Mucosa of stomach (tissue), 1 donor: Measurements from ENCODE around the gene PAPPA2.

ENCODE experiments used
- H3K27me3 ChIP-seq: one replicate; pipeline ENCODE4 v1.7.0; 2013; ENCODE audit warnings: mild to moderate bottlenecking, low read length; ENCODE audit not compliant: control insufficient read depth, insufficient read depth
- H3K36me3 ChIP-seq: one replicate; pipeline ENCODE4 v1.7.0; 2013; ENCODE audit warnings: low read length; ENCODE audit not compliant: control insufficient read depth, insufficient read depth
- H3K4me1 ChIP-seq: one replicate; pipeline ENCODE4 v1.7.0; 2013; ENCODE audit warnings: mild to moderate bottlenecking, low read length; ENCODE audit not compliant: control insufficient read depth, insufficient read depth
- H3K4me3 ChIP-seq: one replicate; pipeline ENCODE4 v1.7.0; 2013; ENCODE audit warnings: low read length
- H3K9ac ChIP-seq: one replicate; pipeline ENCODE4 v1.7.0; 2013; ENCODE audit warnings: mild to moderate bottlenecking, low read length, moderate library complexity
- H3K9me3 ChIP-seq: one replicate; pipeline ENCODE4 v1.7.0; 2013; ENCODE audit warnings: mild to moderate bottlenecking, low read length, moderate library complexity; ENCODE audit not compliant: control insufficient read depth
- donor health status: Pancreatic carcinoma.

PAPPA2 gene

DNA sequence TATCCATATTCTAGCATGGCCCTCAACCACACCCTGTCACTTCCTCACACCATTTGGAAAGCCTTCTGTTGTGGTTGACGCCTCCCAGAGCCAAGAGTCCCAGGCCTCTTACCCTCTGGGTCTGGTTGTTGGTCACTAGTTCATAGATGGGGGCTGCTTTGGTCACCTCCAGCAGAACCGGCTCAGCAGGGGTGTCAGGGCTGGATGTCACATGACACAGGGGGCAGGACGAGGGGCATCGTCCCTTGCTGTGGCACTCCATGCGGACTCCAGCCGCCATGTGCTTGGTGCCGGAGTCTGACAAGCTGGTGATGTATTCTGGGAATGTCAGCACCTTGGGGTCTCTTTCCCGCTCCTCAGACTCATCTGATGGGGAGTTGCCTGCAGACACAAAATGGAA is 431.5 kb downstream of the PAPPA2 start:
- Histone ChIP-seq H3K9me3 (no peaks in the 10 kb centered on the region), H3K36me3 (no peaks in the 10 kb centered on the region)

More for the DNA sequence above, 431.5 kb downstream of the PAPPA2 start:
- Histone ChIP-seq H3K4me1 (no peaks in the 10 kb centered on the region), H3K27me3 (peaks cover 6% of the 10 kb centered on the region), H3K9ac (no peak overlapping the region), H3K4me3 (no peak overlapping the region)
